Cardiac muscle cell (in vitro differentiated cells and primary cell): ENCODE results near the gene FGF14. TPM values are rescaled to one million over a fixed set of nuclear protein-coding genes. Genes with fewer than 3 reads are reported as not detected.

Experiments
- DNase-seq, 2 donors: peaks; one replicate each; pipeline versions ENCODE4 v3.0.0 to v3.0.0-alpha.2; 2010 to 2017; ENCODE audit warnings: low read depth in 1 of 2, low spot score in 1 of 2
- H3K27ac ChIP-seq: fragments of 200-600 bp; sonication (generic); 2 replicates; pipeline ENCODE4 v1.5.1; 2016
- H3K27me3 ChIP-seq: fragments of 200-600 bp; sonication (generic); 2 replicates; pipeline ENCODE4 v1.6.0; 2016; ENCODE audit warnings: control low read depth
- H3K36me3 ChIP-seq: fragments of 200-600 bp; sonication (generic); 2 replicates; pipeline ENCODE4 v1.5.1; 2016; ENCODE audit warnings: control low read depth
- H3K4me1 ChIP-seq: fragments of 200-600 bp; sonication (generic); 2 replicates; pipeline ENCODE4 v1.8.1; 2017; ENCODE audit warnings: low read depth, mild to moderate bottlenecking, mixed run types
- H3K4me3 ChIP-seq: fragments of 200-600 bp; sonication (generic); 2 replicates; pipeline ENCODE4 v1.5.1; 2016; ENCODE audit warnings: mild to moderate bottlenecking
- H3K9me3 ChIP-seq: fragments of 200-600 bp; sonication (generic); 2 replicates; pipeline ENCODE4 v1.5.1; 2017; ENCODE audit warnings: low read depth, mild to moderate bottlenecking, control low read depth
- CTCF ChIP-seq: IDR thresholded peaks from 2 replicates; pipeline ENCODE4 v1.5.1; 2012; ENCODE audit warnings: low read depth, mild to moderate bottlenecking, low read length
- polyA plus RNA-seq: library from polyadenylated mRNA; unstranded; fragments of >200 nt; fragmentation: Nextera tagmentation; extraction: Ambion mirVana; gene quantifications from 2 replicates; pipeline ENCODE4 v1.2.1, GENCODE V29; 2016
- total RNA-seq: library from RNA; depleted of rRNA; stranded (reverse); fragments of >200 nt; gene quantifications from 2 replicates; pipeline ENCODE4 v1.2.3, GENCODE V29; 2016

FGF14 gene
- total and polyA plus RNA-seq, 2 experiments from 2014 or later = not detected

DNA sequence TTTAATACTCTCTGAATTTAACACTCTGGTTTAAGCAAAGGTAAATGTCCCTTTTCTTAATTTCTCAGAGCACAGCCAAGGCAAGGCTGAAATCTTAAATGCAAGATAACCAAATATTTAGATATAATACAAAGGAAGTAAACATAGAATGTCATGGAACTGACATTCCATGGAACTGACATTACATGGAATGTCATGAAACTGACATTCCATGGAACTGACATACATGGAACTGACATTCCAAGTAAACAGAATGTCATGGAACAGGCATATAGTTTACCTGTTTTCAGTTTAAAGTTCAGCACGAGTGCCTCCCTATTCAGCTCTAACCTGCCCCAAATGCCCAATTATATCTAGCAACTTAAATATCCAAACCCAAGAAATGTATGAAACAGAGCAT, 21.8 kb downstream of the FGF14 start:
- no peak for DNase-seq
- Histone ChIP-seq H3K9me3 (no peaks in the 10 kb centered on the region), H3K27ac (no peak overlapping the region), H3K27me3 (no peaks in the 10 kb centered on the region), H3K4me1 (no peaks in the 10 kb centered on the region), H3K36me3 (no peaks in the 10 kb centered on the region), H3K4me3 (no peak overlapping the region)
- TF ChIP-seq CTCF = no peak

DNA sequence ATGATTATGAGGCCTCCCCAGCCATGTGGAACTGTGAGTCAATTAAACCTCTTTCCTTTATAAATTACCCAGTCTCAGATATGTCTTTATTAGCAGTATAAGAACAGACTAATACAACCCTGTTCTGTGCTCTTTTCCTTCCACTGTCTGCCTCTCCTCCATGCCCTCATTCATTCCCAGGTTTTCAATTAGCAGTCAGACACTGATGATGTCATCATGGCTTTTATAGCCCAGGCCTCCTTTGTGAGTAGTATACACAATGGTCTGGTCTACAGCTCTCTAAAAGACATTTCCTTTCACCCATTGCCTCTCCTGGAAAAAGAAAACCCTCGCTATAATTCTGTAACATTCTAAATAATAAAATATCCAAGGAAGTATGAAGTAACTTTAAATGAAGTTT, 25.5 kb downstream of the FGF14 start:
- Histone ChIP-seq H3K36me3 (no peaks in the 10 kb centered on the region), H3K4me3 (no peak overlapping the region), H3K27ac (no peak overlapping the region), H3K9me3 (no peaks in the 10 kb centered on the region), H3K27me3 (no peaks in the 10 kb centered on the region), H3K4me1 (no peaks in the 10 kb centered on the region)
- no peak for TF ChIP-seq CTCF
- no peak for DNase-seq

DNA sequence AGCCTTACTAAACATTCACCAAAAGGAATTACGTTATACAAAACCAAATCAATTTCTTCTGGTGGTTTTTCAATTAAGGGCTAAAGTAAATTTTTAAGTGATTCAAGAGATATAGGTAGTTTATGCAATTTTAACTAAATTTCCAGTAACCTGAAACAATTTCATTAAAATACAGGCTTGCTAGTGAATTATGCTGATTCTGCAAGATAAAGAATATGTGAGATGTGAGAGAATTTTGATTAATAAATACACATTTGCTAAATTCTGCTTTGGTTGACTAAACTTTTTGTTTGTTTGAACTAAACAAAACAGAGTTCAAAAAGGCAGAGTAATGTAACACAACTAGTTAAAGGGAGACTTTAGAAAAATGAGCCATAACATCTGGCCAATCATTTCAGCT, 27.1 kb downstream of the FGF14 start:
- Histone ChIP-seq H3K4me3 (no peak overlapping the region), H3K36me3 (no peaks in the 10 kb centered on the region), H3K9me3 (no peaks in the 10 kb centered on the region), H3K27me3 (no peaks in the 10 kb centered on the region), H3K4me1 (no peaks in the 10 kb centered on the region), H3K27ac (no peak overlapping the region)
- DNase-seq = no peak
- TF ChIP-seq CTCF = no peak

- no peaks in the 10 kb centered on the region for H3K36me3 ChIP-seq
- H3K27me3 ChIP-seq = no peaks in the 10 kb centered on the region
- no peaks in the 10 kb centered on the region for H3K4me1 ChIP-seq
- TF ChIP-seq CTCF = no peak
- H3K9me3 ChIP-seq = no peaks in the 10 kb centered on the region
- no peak for DNase-seq
- no peak overlapping the region for H3K27ac ChIP-seq
- no peak overlapping the region for H3K4me3 ChIP-seq
These were observed 27.6 kb downstream of the FGF14 start for GRCh38 chr13:102374233-102374632.

- Histone ChIP-seq H3K4me3 (no peak overlapping the region), H3K36me3 (no peaks in the 10 kb centered on the region), H3K9me3 (no peaks in the 10 kb centered on the region), H3K27me3 (no peaks in the 10 kb centered on the region), H3K4me1 (no peaks in the 10 kb centered on the region), H3K27ac (no peak overlapping the region)
- TF ChIP-seq CTCF = no peak
- DNase-seq = no peak
These were observed 28.6 kb downstream of the FGF14 start for GRCh38 chr13:102373221-102373620.

DNA sequence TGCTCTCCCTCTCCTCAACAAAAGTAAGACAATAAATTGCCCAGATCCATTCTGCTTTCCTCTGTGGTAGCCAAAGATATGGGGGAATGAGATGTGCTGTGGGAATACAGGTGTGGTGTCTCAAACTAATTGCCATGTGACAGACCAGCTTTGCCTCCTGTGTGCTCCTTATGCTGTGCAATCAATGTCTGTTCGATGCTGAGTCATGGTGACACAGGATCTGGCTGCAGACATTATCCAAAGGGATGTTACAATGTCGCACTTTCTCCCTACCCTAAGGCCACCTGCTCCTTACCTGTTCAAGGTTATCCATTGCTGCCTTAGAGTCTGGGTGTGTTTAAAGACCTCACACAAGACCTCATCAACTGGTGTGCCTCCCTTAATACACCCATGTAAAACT, 32.5 kb downstream of the FGF14 start:
- no peak overlapping the region for H3K4me3 ChIP-seq
- no peaks in the 10 kb centered on the region for H3K4me1 ChIP-seq
- H3K27ac ChIP-seq = no peak overlapping the region
- no peaks in the 10 kb centered on the region for H3K27me3 ChIP-seq
- H3K36me3 ChIP-seq = no peaks in the 10 kb centered on the region
- no peak for DNase-seq
- no peaks in the 10 kb centered on the region for H3K9me3 ChIP-seq
- TF ChIP-seq CTCF = no peak
